CD4-positive, alpha-beta T cell treated with Interleukin-15 for 1 hour (primary cell): ENCODE measurements around the gene TLX1.

Experiments
- DNase-seq: peaks from one replicate; pipeline ENCODE4 v3.0.0-alpha.2; 2020

TLX1 gene

DNA sequence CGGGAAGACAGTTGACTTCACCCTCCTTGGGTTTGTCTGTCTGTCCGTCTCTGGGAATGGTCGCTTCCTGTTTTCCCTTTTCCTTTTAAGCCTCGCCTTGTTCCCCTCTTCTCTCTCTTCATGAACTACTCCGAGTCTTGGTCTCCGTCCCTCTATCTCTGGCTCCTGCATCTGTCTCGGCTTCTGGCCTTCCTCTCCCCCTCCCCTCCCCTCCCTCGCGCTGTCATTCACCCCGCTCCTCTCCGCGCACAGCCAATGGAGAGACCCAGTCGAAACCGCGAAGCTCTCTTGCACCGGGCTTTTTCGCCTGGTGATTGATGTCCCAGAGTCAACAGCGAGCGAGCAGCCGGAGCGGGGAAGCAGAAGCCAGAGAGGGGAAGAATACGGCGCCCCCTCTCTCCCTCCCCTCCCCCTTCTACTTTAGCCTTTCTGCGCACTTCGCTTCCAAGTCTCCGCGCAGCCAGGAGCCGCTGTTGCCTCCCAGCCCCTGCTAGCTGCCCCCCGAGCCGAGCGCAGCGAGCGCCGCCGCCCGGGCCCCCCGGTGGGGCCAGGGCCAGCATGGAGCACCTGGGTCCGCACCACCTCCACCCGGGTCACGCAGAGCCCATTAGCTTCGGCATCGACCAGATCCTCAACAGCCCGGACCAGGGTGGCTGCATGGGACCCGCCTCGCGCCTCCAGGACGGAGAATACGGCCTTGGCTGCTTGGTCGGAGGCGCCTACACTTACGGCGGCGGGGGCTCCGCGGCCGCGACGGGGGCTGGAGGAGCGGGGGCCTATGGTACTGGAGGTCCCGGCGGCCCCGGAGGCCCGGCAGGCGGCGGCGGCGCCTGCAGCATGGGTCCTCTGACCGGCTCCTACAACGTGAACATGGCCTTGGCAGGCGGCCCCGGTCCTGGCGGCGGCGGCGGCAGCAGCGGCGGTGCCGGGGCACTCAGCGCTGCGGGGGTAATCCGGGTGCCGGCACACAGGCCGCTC is at the start of gene TLX1:
Gene TLX1 (plus strand): TSS at position 317 of the 978 bp plus-strand sequence. CDS start 242 bp downstream, at position 559.
- no peak for DNase-seq

DNA sequence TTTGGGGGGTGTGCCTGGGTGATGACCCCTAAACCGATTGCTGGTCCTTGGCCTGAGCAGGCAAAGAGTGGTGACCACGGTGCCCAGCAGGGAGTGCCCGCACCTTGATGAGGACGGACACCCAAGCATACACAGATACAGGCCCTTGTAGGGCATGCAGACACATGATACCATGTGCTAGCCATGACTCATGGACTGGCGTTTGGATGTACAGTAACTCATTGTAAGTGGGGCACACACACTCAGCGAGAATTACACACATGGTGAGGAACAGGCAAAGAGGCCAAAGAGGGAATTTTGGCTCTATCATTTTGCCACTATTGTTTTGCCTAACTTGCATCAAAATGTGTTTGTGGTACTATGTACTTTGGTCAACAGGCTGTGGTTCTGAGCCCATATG is 45.3 kb upstream of the TLX1 start:
- no peak for DNase-seq

DNA sequence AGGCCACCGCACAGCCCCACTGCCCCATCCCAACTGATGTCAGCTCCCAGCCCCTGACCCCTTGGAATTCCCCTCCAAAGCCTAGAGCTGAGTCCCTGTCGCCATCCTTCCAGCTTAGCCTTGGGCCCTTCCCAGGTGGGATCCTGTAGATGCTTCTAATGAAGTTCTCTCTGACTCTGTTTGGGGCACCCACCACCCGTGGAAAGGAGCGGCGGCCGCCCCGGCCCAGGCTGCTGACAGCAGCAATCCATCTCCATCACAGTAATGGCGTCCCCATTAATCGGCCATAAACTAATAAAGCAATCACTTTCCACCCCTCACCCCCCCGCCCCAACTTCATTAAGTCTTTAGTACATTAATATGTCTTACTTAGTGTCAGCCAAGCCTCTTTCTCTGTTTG is 43.7 kb upstream of the TLX1 start:
- no peak for DNase-seq

DNA sequence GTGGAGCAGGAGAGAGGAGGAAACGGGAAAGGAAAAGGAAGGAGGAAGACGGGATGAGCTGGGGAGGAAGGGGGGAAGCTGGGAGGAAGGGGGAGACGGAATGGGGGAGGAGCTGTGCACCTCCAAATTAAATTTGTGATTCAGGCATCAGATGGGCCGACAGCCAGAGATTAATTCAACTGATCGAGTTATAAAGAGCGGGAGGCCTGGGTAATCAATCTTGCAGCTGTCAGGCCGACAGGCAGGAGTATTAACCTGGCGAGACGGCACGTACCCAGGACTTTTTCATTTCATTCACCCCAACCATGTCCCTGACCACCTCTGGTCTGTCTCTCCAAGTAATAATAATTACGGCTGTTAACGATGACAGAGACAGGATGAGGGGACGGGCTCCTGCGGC is 43.1 kb upstream of the TLX1 start:
- no peak for DNase-seq

DNA sequence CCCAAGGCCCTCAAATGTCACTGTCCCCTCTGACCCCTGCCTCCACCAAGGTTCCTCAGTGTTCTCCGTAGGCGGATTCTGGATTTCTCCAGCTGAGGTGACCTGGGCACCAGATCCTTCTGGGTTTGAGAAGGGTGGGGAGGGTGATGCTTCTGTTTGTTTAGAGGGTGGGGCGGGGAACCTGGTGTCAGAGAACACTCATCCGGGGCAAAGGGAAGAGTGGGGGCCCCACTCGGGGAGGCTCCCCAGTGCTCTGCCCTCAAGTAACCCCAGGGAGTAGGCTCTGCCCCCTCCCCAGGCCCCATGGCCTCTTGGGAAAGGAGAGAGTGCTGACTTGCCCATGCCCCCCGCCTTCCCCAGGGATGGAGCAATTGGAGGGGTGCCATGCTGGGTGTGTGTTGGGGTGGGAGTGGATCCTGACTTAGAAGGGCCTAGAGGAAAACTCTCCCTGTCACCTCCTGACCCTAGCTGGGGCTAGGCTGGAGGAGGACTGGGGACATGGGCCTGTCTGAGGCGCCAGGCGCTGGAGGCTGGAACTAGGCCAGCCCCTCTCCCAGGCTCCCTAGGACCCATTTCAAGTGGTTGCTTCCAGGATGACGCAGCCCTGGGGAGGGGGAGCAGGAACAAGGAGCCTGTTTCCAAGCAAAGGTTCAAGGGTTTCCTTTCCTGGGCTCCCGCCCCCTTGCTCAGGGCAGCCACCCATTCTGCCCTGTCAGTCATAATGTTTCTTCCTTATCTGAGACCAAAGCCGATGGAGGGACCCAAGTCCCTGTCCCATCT is 41.4 kb upstream of the TLX1 start:
- DNase-seq, result no peak

DNA sequence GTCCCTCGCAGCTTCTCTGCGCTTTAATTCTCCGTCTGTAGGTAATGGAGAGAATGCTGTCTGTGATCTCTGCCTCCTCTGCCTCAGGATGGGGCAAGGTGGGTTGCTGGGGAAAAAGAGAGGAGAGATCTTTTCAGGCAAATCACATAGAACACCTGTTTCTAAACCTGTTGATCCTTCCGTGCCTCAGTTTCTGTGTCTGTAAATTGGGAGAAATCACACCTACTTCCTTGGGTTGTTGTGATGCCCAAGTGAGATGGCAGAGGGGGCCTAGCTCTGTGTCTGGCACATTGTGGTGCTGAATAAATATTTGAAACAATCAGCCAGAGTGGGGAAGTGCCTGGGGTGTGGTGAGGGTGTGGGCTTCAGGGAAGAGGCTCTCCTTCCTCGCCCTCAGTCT is 40.5 kb upstream of the TLX1 start:
- DNase-seq, result no peak

DNA sequence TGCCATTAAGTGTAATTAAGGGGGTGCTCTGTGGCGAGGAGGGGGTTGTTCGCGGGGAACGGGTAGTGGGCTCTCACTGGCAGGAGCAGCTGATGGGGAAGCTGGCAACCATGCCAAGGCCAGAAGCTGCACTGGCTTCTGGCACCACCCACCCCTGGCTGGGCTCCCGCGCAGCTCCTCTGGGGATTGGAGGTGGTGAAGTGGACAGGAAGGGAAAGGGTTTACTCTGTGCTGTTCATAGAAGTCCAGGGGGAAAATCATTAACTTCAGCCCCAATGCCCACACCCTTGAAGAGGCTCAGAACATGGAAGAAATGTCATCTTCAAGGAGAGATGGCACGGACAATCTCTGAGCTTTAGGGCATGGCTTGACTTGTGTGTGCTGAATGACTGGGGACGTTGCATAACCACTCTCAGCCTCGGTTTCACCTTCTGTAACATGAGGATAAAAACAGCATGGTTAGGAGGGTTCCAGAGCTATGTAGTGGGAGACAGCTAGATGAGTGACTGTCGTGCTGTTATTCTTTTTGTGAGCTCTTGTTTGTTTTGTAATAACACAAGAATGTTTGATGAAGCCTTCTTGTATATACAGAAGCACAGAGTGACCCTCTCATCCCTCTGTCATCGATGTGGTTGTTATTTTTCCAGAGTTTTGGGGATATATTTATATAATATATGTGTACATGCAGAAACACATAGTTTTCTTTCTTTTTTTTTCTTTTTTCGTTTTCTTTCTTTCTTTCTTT is 39.4 kb upstream of the TLX1 start:
- DNase-seq, result no peak

DNA sequence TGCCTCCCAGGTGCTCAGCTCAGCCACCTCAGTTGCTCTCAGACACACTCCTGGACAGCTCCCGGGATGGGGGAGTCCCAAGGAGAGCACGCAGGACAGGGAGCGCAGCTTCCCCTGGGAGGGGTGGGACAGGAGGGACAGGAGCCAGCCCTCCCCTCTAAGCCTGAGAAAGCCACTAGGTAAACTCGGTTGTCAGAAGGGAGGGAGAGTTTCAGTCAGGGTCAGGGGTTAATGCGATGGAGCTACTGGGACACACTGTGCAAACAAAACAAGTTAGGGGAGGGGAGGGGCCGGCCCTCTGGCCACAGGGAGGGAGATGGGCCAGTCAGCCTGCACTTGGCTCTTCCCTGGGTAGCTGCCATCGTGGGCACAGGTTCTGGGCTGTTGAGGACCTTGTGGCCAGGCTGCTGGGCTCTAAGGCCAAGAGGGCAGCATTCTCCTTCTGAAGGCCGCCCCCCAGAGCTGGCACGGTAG is 38.2 kb upstream of the TLX1 start:
- DNase-seq, result no peak

DNA sequence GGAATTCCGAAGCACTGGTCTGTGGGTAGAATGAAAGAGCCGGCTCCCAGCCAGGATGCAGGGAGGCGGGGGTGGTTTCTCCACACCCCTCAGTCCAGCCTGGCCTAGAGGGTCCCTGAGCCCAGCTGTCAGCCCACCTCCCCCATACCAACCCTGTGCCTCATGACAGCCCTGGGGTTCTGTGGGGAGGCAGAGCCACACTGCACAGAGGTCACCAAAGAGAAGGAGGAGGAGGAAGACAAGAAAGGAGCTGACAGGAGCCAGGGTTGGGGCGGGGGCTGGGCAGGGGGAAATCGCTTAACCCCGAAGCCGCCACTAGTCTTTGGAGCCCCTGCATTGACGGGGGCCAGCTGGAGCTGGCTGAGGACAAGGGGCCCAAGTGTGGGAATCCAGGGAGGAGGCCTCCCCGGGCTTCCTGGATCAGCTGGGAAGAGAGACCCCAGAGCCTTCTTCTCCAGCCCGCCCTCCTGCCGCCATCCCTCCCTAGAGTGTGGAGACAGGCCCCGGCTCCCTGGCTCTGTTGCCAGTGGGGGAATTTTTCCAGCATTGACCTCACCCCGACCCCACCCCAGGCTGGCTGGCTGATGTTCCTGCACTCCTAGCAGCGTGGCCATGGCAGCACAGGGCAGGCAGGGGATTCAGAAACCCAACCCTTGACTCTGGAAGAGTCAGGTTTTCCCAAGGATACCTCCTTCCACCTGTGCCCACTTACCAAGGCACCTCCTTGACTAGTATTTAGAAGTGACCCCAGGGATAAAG is 36.8 kb upstream of the TLX1 start:
- no peak for DNase-seq

DNA sequence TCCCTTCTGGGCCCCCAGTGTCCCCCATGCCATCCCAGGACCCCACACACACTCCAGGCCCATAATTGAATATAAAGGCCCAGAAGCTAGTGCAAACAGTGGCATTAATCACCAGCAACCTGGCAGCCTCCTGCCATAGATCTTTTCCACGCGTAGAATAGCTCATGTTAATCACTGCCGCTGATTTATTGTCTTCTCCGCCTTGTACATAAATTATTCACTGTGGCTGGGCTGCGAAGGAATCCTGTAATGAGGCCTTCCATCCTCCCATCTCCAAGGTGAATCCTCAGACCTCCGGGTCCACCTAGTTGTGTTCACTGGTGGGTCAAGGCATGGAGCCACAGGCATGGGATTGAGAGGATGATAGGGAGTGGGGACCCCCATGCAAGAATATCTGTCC is 36.1 kb upstream of the TLX1 start:
- DNase-seq, result no peak

DNA sequence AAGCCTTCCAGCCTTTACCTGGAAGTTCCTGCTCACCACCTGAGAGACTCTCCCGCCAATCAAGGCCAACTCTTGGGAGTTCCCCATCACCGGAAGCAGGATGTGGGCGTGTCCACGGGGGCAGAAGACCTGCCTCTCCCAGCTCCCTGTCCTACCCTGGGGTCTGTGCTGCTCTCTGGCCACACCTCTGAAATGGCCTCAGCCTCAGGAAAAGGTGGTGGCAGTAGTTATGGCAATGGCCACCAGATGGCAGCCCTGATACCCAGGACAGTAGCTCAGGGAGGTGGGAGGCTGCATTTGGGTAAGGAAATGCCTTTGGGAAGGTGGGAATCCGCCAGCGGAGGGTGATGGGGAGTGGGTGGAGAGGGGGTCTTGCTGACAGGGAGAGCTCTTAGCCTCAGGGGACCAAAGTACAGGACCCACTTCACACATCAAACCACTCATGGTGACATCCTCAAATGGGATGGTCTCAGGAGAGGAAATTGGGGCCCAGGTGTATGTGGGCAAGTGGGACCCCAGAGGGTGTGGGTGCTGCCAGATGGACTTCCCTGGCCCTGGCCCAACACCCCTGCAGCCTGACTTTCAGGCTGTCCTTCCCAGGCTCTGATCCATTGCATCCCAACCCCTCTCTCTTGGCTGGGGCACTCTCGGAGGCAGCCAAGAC is 35.4 kb upstream of the TLX1 start:
- DNase-seq, result peak; percentile 68

DNA sequence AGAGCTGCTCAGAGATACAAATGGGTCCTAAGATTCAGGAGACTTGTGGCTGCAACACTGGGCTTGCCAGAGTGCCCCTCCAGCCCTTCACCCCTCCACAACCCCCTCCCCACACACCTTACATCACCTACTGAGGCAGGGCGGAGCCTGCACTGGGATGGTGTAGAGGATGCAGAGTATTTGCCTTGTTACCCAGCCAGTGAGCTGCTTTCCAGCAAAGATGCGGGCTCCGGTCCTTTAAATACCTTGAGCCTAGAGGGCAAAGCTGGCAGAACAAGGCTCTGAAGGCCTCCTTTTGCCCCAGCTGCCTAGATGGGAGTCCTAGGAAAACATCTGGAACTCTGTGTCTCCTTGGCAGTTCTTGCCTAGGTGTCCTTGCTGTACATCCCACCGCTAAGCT is 34.7 kb upstream of the TLX1 start:
- DNase-seq, result no peak

DNA sequence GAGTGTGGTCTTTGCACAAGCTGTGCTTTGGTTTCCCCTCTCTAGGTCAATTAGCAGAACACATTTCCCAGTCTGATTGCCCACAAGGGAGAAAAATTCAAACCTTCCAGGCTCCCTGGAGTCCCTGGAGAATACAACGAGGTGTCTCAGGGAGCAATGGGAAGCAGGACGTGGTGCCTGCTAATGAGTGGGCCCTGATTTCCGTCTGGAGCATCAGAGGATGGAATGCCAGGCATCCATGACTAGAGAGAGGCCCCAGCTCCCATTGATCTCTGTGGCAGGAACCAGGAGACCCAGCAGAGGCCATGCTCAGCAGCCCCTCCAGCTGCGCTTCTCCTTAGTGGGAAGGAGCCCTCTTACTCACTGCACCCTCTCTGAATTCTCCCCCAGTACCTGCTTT is 33.2 kb upstream of the TLX1 start:
- no peak for DNase-seq

DNA sequence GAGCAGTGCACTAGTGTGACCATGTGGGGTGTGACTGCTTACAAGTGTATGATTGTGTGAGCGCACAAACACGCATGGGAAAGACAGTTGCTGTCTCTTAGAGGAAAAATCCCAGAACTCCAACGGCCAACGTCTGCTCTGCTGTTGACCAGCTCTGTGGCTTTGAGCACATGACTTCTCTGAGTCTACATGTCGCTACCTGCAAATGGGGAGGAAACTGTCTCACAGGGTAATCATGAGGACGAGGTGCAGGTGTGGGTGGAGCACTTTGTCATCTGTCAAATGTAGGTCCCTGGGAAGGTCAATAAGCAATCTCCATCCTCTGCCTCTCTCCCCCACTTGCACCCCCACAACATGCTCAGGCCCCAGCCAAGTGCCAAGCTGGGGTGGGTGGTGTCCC is 31.2 kb upstream of the TLX1 start:
- DNase-seq, result no peak

DNA sequence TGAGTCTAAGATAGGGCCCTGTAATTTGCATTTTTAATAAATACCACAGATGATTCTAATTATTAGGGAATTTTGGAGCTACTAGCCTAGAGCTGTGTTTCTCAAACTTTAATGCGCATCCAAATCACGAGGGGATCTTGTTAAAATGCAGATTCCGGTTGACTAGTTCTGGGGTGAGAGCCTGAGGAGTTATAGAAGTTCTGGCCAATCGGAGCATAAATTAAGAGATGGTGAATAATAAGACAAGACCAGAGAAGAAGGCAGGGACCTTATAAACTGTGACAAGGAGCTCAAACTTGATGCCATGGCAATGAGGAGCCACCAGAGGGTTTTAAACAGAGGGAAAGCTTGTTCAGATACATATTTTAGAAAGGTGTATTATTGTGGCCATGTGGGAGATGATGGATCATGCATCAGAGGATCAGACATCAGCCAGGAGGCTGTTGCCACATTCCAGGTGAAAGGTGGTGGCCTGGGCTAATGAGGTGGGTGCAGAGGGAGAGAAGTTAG is 29.7 kb upstream of the TLX1 start:
- DNase-seq, result no peak

DNA sequence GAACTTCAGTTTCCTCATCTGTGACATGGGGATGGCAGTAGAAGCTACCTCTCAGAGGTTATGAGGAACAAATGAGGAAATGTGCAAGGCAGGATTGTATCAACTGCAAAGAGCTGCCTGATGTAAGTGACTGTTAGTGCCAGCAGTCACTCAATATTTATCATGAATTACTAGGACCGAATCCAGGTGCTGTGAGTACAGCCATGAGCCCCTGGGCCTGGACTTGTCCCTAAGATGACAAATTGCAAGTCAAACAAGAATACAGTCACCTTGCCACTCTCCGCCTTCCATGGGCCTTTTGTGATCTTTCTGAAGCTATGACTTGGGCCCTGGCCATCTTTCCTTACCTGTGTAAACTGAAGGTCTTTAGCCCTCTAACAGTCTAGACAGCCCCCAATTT is 27.7 kb upstream of the TLX1 start:
- DNase-seq, result no peak

DNA sequence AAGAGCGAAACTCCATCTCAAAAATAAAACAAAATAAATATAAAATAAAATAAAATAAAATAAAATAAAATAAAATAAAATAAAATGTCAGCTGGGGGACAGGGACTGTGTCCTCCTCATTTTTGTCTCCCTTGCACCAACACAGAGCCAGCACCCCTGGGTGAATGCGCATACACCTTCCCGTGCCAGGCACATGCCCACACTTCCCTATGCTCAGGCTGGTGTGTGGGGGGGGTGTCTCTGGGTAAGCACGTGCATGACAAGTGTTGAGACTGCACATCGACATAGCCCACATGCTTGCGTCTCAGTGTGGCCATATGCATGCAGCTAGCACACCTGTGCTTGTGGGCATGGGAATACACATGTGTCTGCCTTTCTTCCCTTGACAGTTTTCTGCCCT is 24.7 kb upstream of the TLX1 start:
- no peak for DNase-seq

DNA sequence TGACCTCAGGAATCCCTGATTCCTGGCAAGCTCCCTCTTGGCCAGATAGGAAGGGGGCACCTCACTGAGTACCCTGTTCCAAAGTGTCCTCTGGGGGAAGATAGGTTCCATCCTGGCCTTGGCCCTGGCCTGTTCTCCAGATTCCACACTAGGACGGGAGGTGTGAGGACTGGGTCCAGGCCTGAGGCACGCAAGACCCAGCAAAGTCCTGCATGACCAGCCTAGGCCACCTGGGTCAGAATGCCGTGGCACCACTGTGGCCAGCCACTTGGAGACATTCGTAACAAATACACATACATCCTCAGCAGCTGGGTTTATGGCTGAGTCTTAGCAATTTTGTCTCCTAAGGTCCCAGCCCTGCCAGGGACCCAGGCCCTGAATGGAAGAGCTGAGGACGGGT is 23.3 kb upstream of the TLX1 start:
- no peak for DNase-seq

DNA sequence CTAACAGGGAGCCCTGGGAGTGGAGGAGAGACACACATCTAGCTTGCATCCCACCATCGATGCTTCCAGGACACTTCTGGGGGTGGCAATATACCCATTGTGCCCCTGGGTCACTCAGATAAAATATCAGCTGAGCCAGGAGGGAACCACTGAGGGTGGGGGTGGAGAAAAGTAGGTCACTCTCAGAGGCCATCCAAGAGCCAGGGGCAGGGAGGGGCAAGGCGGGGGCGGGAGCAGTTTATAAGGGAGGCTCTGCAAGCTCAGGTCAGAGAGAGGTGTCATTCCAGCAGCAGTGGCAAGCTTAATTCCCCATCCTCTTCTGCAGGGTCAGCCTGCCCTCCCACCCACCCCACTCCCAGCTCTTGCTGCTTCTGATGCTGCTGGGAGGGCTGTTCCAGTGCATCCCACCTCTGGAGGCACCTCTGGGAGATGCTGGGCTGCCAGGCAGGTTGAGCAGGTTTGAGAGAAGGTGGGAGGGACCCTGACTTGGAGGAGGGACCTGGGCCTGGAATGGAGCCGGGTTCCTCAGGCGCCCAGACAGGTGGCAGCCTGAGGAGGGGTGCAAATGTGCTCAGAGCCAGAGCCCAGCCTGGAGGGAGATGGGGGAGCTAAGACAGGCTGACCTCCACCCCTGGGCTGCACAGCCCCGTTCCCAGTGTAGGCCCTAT is 20.1 kb upstream of the TLX1 start:
- no peak for DNase-seq

DNA sequence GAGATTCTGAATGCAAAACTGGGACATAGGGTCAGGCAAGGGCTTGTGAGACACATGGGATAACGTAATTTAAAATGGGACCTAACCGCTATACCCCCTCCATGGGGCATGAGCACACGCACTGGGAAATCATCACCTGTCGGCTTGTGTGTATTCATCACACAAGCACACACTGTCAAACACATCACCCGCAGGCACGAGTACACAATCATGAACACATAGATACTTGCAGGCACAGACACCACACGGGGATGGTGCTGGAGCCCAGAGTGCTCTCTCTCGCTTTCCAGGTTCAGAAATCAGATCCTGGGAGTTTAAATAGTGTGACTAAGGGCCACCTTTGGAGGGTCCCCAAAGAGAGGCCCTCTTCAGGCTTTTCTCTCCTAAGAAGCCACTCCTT is 19.6 kb upstream of the TLX1 start:
- no peak for DNase-seq
